Loucy (cell line): ENCODE measurements around the gene TFAP2C.

Source experiments
- H2AFZ ChIP-seq: fragments of 200-600 bp; sonication (generic); 2 replicates; pipeline ENCODE4 v1.6.0; 2016; ENCODE audit warnings: antibody characterized with exemption, mild to moderate bottlenecking, low read length, moderate library complexity
- H3F3A ChIP-seq: fragments of 200-600 bp; 2 replicates; pipeline ENCODE4 v1.6.0; 2016; ENCODE audit warnings: antibody characterized with exemption, low read depth, mild to moderate bottlenecking
- H3K27me3 ChIP-seq: fragments of 200-600 bp; sonication (generic); 2 replicates; pipeline ENCODE4 v1.6.1; 2014; ENCODE audit warnings: low read length, mild to moderate bottlenecking; ENCODE audit not compliant: insufficient read depth, poor library complexity, severe bottlenecking
- H3K36me3 ChIP-seq: fragments of 200-600 bp; sonication (generic); 2 replicates; pipeline ENCODE4 v1.6.1; 2016; ENCODE audit warnings: low read length; ENCODE audit not compliant: insufficient read depth
- H3K4me1 ChIP-seq: fragments of 200-600 bp; sonication (generic); 2 replicates; pipeline ENCODE4 v1.5.1; 2014; ENCODE audit warnings: low read length, mild to moderate bottlenecking; ENCODE audit not compliant: insufficient read depth, poor library complexity, severe bottlenecking
- H3K4me2 ChIP-seq: fragments of 200-600 bp; sonication (generic); 2 replicates; pipeline ENCODE4 v1.6.0; 2014; ENCODE audit warnings: antibody characterized with exemption, low read length, low read depth, mild to moderate bottlenecking; ENCODE audit not compliant: poor library complexity, severe bottlenecking
- H3K4me3 ChIP-seq: fragments of 200-600 bp; sonication (generic); 2 replicates; pipeline ENCODE4 v1.5.1; 2014; ENCODE audit warnings: low read length, mild to moderate bottlenecking, mixed read lengths; ENCODE audit not compliant: poor library complexity, severe bottlenecking
- H3K79me2 ChIP-seq: fragments of 200-600 bp; sonication (generic); 2 replicates; pipeline ENCODE4 v1.6.1; 2014; ENCODE audit warnings: low read length; ENCODE audit not compliant: insufficient read depth
- H3K9ac ChIP-seq: fragments of 200-600 bp; sonication (generic); 2 replicates; pipeline ENCODE4 v1.6.0; 2014; ENCODE audit warnings: mild to moderate bottlenecking, low read depth, low read length, moderate library complexity; ENCODE audit not compliant: poor library complexity, severe bottlenecking
- H3K9me2 ChIP-seq: fragments of 200-600 bp; sonication (generic); replicated peaks from 2 replicates; pipeline ENCODE4 v1.6.1; 2016; ENCODE audit warnings: low read depth, low read length, mixed read lengths
- H3K9me3 ChIP-seq: fragments of 200-600 bp; sonication (generic); 2 replicates; pipeline ENCODE4 v1.6.1; 2014; ENCODE audit warnings: mild to moderate bottlenecking, antibody characterized with exemption, low read length, low read depth; ENCODE audit not compliant: insufficient read depth
- H4K20me1 ChIP-seq: fragments of 200-600 bp; sonication (generic); 2 replicates; pipeline ENCODE4 v1.6.0; 2014; ENCODE audit warnings: antibody characterized with exemption, low read length, mild to moderate bottlenecking; ENCODE audit not compliant: insufficient read depth, poor library complexity, severe bottlenecking
- CTCF ChIP-seq: fragments of 200-600 bp; sonication (generic); conservative IDR thresholded peaks from 2 replicates; pipeline ENCODE4 v1.5.1; 2014; ENCODE audit warnings: mild to moderate bottlenecking, antibody characterized with exemption, low read length
- EZH2phosphoT487 ChIP-seq: fragments of 200-600 bp; IDR thresholded peaks from 2 replicates; pipeline ENCODE4 v1.6.1; 2018; ENCODE audit warnings: antibody characterized with exemption, mild to moderate bottlenecking, moderate library complexity, borderline replicate concordance

Gene TFAP2C

GRCh38 chr20:56582542-56582941 lies 46.6 kb upstream of the TFAP2C start:
- Histone ChIP-seq H3K9me2 (no peaks in the 10 kb centered on the region), H3K79me2 (no peaks in the 10 kb centered on the region), H4K20me1 (no peaks in the 10 kb centered on the region), H3K9me3 (no peaks in the 10 kb centered on the region), H2AFZ (no peak overlapping the region), H3K4me2 (no peak overlapping the region), H3F3A (no peaks in the 10 kb centered on the region), H3K9ac (no peak overlapping the region), H3K27me3 (no peaks in the 10 kb centered on the region), H3K4me1 (no peaks in the 10 kb centered on the region), H3K36me3 (no peaks in the 10 kb centered on the region), H3K4me3 (no peak overlapping the region)
- TF ChIP-seq CTCF (no peak), EZH2phosphoT487 (no peak)

DNA sequence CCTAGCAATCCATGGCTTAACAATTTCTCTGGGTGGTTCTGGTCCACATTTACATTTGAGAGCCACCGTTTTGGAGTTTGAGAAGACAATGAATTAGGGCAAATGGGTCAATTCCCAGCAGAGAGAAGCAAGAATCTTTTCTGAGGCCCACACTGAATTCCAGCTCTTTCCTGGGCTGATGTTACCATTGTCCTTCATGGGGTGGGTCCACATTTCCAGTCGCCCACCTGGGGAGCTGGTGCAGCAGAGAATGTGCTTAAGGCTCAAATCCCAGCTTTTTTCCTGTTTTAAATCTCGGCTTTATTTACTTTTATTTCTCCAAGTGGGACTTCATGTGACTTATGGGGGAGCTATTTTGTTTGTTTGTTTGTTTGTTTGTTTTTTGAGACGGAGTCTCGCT lies 44.2 kb upstream of the TFAP2C start:
- H3K9me3 ChIP-seq, result no peaks in the 10 kb centered on the region
- H3K4me3 ChIP-seq, result no peak overlapping the region
- no peak overlapping the region for H2AFZ ChIP-seq
- no peaks in the 10 kb centered on the region for H3K9me2 ChIP-seq
- H3K79me2 ChIP-seq, result no peaks in the 10 kb centered on the region
- H3K36me3 ChIP-seq, result no peaks in the 10 kb centered on the region
- no peaks in the 10 kb centered on the region for H4K20me1 ChIP-seq
- H3K27me3 ChIP-seq, result no peaks in the 10 kb centered on the region
- H3F3A ChIP-seq, result no peaks in the 10 kb centered on the region
- H3K4me1 ChIP-seq, result no peaks in the 10 kb centered on the region
- H3K9ac ChIP-seq, result no peak overlapping the region
- TF ChIP-seq CTCF (no peak), EZH2phosphoT487 (no peak)
- H3K4me2 ChIP-seq, result no peak overlapping the region

- no peaks in the 10 kb centered on the region for H4K20me1 ChIP-seq
- H3K4me1 ChIP-seq, result no peaks in the 10 kb centered on the region
- no peak for TF ChIP-seq CTCF
- no peak overlapping the region for H3K4me3 ChIP-seq
- no peak overlapping the region for H3K9ac ChIP-seq
- no peaks in the 10 kb centered on the region for H3K36me3 ChIP-seq
- H3K4me2 ChIP-seq, result no peak overlapping the region
- H2AFZ ChIP-seq, result no peak overlapping the region
- no peaks in the 10 kb centered on the region for H3K9me2 ChIP-seq
- H3K79me2 ChIP-seq, result no peaks in the 10 kb centered on the region
- H3K27me3 ChIP-seq, result no peaks in the 10 kb centered on the region
- no peaks in the 10 kb centered on the region for H3K9me3 ChIP-seq
- H3F3A ChIP-seq, result no peaks in the 10 kb centered on the region
These were observed 41.6 kb upstream of the TFAP2C start for GRCh38 chr20:56587307-56588041.
